Mucosa of gallbladder (tissue), 1 donor: ENCODE measurements around the gene ZSCAN29. TPM values are rescaled to one million over a fixed set of nuclear protein-coding genes. Genes with fewer than 3 reads are reported as not detected.
"Not testable (repeated sequence)": the region's sequence is repeated elsewhere in the genome, so short reads cannot be mapped to it uniquely, and the experiment has no call there.

Experiments used
- DNase-seq: peaks from one replicate; pipeline ENCODE4 v3.0.0-alpha.2; 2020; ENCODE audit warnings: low spot score
- total RNA-seq: library from RNA; stranded (reverse); gene quantifications from one replicate; pipeline ENCODE4 v1.2.1, GENCODE V29; 2021
- donor health status: DM: no; HTN: no; CAD: no.

The ZSCAN29 gene
- 26.0 TPM for total RNA-seq

- peak; percentile 73 for DNase-seq
Measured at GRCh38 chr15:43370975-43371974, at the start of gene ZSCAN29, which contains the start of gene TUBGCP4. ZSCAN29 (minus strand) TSS chr15:43371043; CDS start chr15:43369913, 1,130 bp downstream. TUBGCP4 (plus strand) TSS chr15:43371101; CDS start chr15:43371355, 254 bp downstream.

DNA sequence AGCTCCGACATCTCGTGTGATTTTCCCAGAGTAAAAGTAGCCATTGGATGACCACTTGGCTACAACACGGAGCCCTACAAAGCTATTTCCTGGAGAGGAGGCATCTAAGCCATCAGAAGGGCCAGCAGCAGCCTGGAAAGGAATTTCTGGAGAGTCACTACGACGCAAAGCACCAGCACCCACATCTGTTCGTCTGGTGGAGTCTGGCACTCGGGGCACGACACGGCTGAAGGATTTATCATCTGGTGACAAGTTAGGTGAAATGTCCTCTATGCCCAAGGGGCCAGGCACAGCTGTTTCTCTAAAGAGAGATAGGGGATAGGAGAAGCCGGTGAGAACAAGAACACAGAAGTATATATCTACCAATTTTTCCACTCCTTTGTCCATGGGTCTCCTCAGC is 49.6 kb upstream of the ZSCAN29 start:
- no peak for DNase-seq

GRCh38 chr15:43414196-43414595 is 43.4 kb upstream of the ZSCAN29 start:
- DNase-seq: no peak

DNA sequence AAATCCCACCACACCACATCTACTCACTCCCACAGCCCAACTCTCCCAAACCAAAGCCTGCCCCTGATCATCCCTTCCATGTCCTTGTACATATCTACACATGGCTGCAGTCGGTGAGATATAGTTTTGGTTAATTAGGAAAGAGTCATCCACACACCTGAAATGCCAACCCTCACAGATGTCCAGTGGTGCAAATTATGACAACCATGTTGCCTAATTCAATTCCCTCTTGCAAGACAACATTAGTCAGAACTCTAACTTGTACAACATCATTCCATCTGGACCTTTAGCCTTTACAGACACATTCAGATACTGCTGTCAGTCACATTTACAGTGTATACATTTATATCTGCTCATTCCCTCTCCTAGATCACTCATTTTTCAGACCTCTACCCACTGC is 41.3 kb upstream of the ZSCAN29 start:
- no peak for DNase-seq

DNA sequence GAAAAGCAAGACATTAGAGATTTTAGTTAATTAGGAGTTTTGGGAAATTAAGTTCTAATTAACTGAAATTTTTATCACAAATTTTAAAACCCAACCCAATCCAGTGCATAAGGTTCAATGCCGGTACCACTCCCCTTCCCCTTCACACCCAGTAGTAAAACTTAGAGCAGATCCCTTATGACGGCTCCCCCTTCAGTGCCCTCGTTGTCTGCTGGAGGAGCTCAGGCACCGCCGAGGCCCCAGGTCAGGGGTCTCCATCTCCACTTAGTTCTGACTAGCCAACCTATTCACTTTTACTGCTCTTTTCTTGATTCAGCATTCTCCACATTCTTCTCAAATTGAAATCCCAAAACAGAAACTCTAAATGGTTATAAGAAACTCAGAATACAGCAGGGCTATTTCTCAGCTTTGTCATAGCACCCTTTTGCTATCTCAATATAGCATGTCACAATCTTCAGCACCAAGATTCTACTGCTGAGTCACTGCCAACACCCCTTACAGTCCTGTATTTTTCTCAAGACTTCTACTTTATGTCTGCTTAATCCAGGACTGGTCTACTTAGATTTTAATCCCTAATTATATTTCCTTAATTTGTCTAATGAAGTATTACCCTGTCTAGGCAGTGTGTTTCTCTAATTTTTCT is 39.9 kb upstream of the ZSCAN29 start:
- no peak for DNase-seq

DNA sequence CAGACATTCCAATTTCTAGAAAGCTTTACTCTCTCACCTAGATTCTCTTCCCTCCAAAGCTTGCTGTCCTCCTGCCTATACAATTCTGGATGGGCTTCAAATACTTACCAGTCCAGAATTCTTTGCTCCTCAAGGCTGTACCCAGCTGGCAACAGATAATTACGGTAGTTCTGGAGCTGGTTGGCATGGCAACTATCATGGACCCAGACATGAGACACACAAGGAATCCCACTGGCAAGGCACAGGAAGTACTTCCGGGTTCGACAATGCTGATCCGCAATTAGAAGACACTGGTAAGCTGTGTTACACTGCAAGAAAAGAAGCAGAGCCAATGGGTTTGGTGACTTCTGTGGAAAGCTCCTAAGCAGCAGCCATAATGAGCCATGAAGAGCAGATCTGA is 37.9 kb upstream of the ZSCAN29 start:
- DNase-seq: no peak

DNA sequence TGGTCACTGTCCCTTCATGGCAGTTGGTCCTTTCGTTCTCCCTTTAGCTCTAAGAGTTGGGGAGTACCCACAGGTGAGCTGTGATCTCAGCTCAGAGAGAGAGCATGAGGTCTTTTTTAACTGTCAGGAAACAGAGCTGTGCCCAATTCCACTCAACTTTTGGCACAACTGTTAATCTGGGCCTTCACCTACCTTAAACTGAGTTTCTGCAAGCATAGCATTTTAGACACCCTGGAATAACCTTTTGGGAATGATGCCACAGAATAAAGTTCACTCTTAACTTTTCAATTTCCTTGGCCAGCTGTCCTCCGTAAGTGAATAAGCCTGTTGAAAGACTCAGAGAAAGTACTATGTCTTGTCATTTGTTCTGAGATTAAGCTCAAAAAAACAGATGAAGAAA is 36.0 kb upstream of the ZSCAN29 start:
- DNase-seq: no peak

GRCh38 chr15:43406189-43406588 is 35.3 kb upstream of the ZSCAN29 start:
- DNase-seq: no peak

DNA sequence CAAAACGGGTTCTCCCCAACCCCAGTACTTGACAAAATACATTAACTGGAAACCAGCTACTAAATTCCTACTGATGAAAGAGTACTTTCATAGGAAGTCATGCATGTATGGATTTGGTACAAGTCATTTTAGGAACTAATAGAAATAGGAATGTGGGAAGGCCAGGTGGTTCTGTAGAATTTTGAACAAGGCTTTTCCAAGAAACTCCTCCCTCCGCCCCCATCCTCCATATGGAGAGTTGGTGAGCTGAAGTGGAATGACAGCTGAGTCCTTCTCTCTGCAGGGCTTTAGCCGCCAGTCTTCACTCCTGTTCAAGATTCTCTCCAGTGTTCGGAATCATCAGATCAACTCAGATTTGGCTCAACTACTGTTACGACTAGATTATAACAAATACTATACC is 33.3 kb upstream of the ZSCAN29 start:
- no peak for DNase-seq

DNA sequence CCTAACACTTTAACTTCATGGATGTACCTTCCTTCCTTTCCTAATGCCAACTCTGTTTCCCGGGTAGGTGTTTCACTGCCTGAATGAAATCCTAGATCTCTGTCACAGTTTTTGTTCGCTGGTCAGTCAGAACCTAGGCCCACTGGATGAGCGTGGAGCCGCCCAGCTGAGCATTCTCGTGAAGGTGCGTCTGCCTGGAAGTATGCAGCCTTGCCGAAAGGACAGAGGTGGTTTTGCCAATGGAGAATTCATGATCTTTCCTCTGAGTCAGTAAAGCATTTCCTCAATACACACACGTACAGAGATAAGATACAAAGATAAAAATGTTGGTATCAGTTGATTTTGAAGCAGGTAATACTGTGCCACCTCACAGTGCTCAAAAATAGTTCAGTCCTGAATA is 32.8 kb upstream of the ZSCAN29 start:
- DNase-seq: no peak

DNA sequence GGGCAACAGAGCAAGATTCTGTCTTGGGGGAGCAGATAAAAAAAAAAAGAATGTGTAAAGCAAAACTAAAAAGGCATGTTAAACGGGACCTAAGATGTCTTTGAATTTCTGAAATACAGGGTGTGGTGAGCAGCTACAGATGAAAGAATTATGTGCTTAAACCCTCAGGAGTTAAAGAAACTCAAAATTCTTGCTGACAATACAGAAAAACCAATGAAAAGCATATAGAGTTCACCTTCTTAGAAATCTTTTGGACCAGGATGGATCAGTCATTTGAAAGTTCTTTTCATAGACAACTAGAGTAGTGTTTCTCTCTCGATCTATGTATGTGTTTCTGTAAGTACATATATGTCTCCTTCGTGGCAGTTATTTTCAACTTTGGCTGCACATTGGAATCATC is 31.4 kb upstream of the ZSCAN29 start:
- DNase-seq: no peak

GRCh38 chr15:43393592-43393991 is 22.7 kb upstream of the ZSCAN29 start:
- DNase-seq: not testable (repeated sequence)

GRCh38 chr15:43390723-43391122 is 19.9 kb upstream of the ZSCAN29 start:
- DNase-seq: no peak

GRCh38 chr15:43383070-43383469 is 12.2 kb upstream of the ZSCAN29 start:
- DNase-seq: no peak

DNA sequence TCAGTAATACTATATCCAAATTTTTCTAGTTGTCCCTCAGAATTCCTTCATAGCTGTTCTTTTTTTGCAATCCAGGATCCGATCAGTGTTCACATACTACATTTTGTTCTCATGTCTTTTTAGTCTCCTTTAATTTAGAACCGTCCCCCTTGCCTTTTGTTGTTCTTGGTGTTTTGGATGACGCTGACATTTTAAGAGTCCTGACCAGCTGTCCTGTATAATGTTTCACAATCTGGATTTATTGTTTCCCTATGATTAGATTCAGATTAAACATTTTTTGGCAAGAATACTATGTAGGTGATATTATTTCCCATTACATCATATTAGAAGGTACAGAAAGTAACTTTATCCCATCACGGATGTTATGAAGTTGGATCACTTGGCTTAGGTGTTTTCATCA is 11.5 kb upstream of the ZSCAN29 start:
- DNase-seq: no peak

- no peak for DNase-seq
Measured at GRCh38 chr15:43378601-43379000, 7.8 kb upstream of the ZSCAN29 start.

- DNase-seq: no peak
Measured at GRCh38 chr15:43376017-43376705, 5.3 kb upstream of the ZSCAN29 start.

- no peak for DNase-seq
Measured at GRCh38 chr15:43370310-43370974, 401 bp downstream of the ZSCAN29 start.

- no peak for DNase-seq
Measured at GRCh38 chr15:43361313-43361903, 9.4 kb downstream of the ZSCAN29 start.

DNA sequence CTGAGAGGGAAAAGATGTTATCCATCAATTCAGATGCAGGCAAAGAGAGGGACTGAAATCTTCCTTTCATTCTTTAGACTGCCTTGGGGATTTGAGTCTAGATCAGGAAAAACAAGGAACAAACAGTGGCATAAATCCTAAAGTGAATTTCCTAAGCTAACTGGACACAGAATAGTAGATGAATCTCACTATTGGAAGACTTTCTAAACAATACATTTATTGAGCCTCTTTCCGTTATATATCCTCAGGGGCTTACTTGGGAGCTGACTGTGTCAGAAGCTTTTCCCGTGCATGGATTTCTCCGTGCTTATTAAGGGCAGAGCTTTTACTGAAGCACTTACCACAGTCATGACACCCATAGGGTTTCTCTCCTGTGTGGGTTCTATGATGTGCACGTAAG is 10.0 kb downstream of the ZSCAN29 start:
- DNase-seq: no peak

- DNase-seq: no peak
Measured at GRCh38 chr15:43352693-43353382, 18.0 kb downstream of the ZSCAN29 start.
